ENCODE results near the gene PRPF40A. TPM values are rescaled to one million over a fixed set of nuclear protein-coding genes. Genes with fewer than 3 reads are reported as not detected.

PRPF40A gene
- polyA plus RNA-seq, 10 donors = 54.5 to 82.8 (median 74.4) TPM

DNA sequence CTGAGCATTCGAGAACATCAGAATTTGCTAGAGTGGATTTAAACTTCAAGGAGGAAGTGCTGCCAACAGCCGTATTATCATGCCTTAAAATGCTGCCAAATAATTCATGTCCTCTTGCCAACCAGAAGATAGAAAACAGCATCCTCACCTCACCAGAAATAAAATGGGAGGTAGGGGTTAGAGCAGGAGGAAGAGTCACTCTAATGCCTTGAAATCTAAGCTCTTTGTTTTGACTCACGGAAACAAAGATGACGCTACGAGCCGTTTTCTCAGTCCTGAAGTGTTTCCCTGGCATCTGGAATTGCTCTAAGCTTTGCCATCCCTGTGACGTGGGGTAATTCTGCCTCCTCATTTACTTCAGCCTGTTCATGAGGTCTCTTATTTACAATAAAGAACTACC lies 97.1 kb downstream of the PRPF40A start:
- no peak for DNase-seq

- DNase-seq = no peak
These were observed 99.1 kb downstream of the PRPF40A start for GRCh38 chr2:152618193-152618564.

DNA sequence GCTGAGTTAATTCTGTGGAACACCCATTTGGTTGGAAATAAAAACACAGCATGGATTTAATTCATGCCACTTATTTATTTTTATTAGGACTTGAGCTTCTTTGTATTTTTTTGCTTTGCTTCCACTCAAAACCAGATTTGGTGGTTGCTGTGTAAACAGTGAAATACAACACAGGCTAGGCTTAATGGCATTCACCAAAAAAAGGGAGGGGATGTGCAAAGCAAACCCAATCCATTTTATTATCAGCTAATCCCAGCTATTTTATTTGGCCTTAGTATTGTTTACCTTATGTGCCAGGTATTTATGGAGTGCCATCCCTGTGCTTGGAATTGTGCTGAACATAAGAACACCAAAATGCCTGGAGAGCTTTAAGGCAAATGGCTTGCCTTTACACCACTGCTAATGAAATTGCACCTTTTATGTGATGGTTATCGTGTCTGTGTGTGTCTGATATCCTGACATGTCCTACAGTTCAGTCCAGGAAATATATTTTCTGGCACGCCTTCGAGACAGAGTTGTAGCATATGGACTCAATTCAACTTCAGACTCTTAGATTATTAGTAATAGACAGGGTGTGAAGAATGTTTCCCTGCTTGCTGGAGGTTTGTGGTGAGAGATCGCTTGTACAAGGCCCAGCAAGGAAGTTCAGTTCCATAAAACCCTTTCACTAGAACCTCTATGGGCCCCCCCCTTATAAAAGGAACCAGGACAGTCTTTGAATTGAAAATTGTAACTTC lies 99.6 kb downstream of the PRPF40A start:
- DNase-seq = no peak

DNA sequence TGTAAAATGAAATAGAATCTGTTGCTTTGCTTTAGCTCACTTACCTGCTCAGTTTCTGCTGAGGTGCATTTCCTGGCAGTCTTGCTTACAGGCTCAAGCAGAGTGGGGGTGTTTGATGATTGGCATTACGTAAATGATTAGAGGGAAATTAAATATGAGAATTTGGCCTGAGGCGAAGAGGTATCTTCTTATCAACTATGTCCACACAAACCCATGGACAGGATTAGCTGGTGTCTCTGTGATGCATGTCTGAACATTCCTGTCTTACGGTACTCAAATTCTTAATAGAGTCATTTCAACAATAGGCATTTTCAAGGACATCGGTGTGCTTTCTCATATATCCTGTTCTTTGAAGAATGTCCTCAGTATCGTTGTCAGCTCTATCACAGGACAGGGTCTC lies 102.1 kb downstream of the PRPF40A start:
- no peak for DNase-seq

DNA sequence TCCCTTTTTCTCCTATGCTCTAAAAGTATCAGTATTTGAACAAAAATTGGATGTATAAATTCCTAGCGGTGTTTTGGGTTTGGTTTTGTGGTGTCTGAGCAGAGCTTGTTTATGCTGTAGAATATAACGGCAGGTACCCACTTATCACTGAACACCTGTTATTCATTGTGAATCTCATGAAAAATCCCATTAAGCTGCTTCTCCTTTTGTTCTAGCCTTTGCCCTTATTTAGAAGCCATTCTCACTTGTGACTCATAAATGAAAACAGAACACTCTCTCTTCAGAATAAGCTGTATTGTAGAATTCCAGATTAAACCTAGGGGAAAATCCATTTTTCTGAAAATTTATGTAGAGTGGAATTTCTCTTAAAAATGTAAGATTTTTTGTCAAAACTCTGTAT lies 104.0 kb downstream of the PRPF40A start:
- DNase-seq = no peak

GRCh38 chr2:152611458-152612231 lies 105.6 kb downstream of the PRPF40A start:
- DNase-seq = peak; percentile 51 to 77 (median 52)

- no peak for DNase-seq
These were observed 107.6 kb downstream of the PRPF40A start for GRCh38 chr2:152609699-152610098.

DNA sequence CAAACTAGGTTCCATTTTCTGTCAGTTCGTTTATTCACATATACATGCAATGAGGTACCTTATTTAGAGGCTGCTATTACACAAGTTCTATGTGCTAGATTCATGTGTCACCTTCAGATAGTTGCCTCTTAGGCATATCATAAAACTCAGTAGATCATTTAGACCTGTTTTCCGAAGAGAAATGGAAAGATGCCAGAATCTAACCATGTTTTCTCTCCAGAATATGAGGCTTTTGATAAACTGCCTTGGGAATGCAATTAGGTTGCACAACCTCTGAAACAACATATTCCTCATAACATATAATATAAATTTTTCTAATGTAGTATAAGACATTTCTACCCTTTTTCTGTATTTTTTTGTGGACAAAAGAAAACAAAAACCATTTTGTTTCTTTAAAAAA lies 108.1 kb downstream of the PRPF40A start:
- DNase-seq = no peak

GRCh38 chr2:152607793-152608300 lies 109.4 kb downstream of the PRPF40A start:
- no peak for DNase-seq

- no peak for DNase-seq
These were observed 110.3 kb downstream of the PRPF40A start for GRCh38 chr2:152606941-152607340.

- DNase-seq = no peak
These were observed 111.2 kb downstream of the PRPF40A start for GRCh38 chr2:152606081-152606480.

GRCh38 chr2:152603166-152603565 lies 114.1 kb downstream of the PRPF40A start:
- peak in 1 of 3 donors; percentile 68 for DNase-seq

- no peak for DNase-seq
These were observed 114.5 kb downstream of the PRPF40A start for GRCh38 chr2:152602750-152603149.

Other genes with a start within 250 kb of the PRPF40A start
- gene ARL6IP6, start 1.2 kb upstream of the PRPF40A start, polyA plus RNA-seq (ENCODE audit: insufficient read length in 10 of 10) = 10 to 100 TPM; 34.7 to 54.5 (median 43.0) TPM

Measured in muscle of back (tissue), 11 donors.